HAP-1 (cell line): ENCODE data around the gene ETV7.
"Not testable (repeated sequence)": the region's sequence is repeated elsewhere in the genome, so short reads cannot be mapped to it uniquely, and the experiment has no call there.

Experiments used
- DNase-seq, 2 experiments: peaks; one replicate each; pipeline ENCODE4 v3.0.0-alpha.2; 2016 to 2020; ENCODE audit warnings: low spot score in 2 of 2
- H3K27me3 ChIP-seq: fragments of 250-450 bp; sonication (Bioruptor Pico); 2 replicates; pipeline ENCODE4 v1.5.1; 2020; ENCODE audit warnings: low read depth, mild to moderate bottlenecking, moderate library complexity
- H3K36me3 ChIP-seq: fragments of 250-450 bp; sonication (Bioruptor Pico); replicated peaks from 2 replicates; pipeline ENCODE4 v1.5.1; 2020; ENCODE audit warnings: mild to moderate bottlenecking
- H3K4me1 ChIP-seq: fragments of 250-450 bp; sonication (Bioruptor Pico); 2 replicates; pipeline ENCODE4 v1.5.1; 2020; ENCODE audit warnings: mild to moderate bottlenecking
- H3K4me3 ChIP-seq: fragments of 250-450 bp; sonication (Bioruptor Pico); 2 replicates; pipeline ENCODE4 v1.5.1; 2020; ENCODE audit warnings: mild to moderate bottlenecking, moderate library complexity
- H3K9me3 ChIP-seq: fragments of 250-450 bp; sonication (Bioruptor Pico); 2 replicates; pipeline ENCODE4 v1.5.1; 2020; ENCODE audit warnings: mild to moderate bottlenecking, moderate library complexity
- in situ Hi-C: fragments of 300-500 bp; cut with MboI; formaldehyde crosslinking; loops from 3 replicates; pipeline ENCODE4 v1.14.3; 2020; ENCODE audit warnings: low sequenced_read_pairs, inconsistent platforms, mixed read lengths

The ETV7 gene

GRCh38 chr6:36409718-36410117 is 22.2 kb upstream of the ETV7 start:
- H3K4me3 ChIP-seq, H3K36me3 ChIP-seq, H3K9me3 ChIP-seq, H3K27me3 ChIP-seq, in situ Hi-C loops, H3K4me1 ChIP-seq, DNase-seq: not testable (repeated sequence)

GRCh38 chr6:36404164-36404563 is 16.7 kb upstream of the ETV7 start:
- in situ Hi-C loops = no loop called here
- Histone ChIP-seq H3K9me3 (no peaks in the 10 kb centered on the region), H3K27me3 (no peaks in the 10 kb centered on the region), H3K4me3 (no peak overlapping the region), H3K4me1 (no peaks in the 10 kb centered on the region), H3K36me3 (no peaks in the 10 kb centered on the region)
- no peak for DNase-seq

DNA sequence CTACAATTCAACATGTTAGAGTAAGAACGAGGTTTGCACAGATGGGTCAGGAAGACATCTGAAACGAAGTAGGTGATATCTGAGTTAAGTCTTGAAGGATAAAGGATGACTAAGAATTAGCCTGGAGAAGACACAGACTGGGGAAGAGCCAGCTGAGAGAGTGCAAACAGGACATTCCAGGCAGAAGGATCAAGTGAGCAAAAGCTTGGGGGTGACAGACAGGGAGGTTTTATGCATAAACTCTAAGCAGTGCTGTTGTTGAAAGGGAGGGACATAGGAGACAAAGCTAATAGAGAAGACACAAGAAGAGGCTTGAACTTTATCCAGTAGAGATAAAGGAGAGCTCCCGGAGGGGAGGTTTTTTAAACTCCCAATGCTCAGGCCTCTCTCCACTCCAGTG is 15.0 kb upstream of the ETV7 start:
- no peaks in the 10 kb centered on the region for H3K4me1 ChIP-seq
- H3K4me3 ChIP-seq = no peak overlapping the region
- in situ Hi-C loops = no loop called here
- H3K36me3 ChIP-seq = no peaks in the 10 kb centered on the region
- DNase-seq = no peak
- H3K9me3 ChIP-seq = peaks cover 5% of the 10 kb centered on the region; the same call in 1 of the 2 replicates
- H3K27me3 ChIP-seq = no peaks in the 10 kb centered on the region

GRCh38 chr6:36399970-36400369 is 12.5 kb upstream of the ETV7 start:
- no peaks in the 10 kb centered on the region for H3K36me3 ChIP-seq
- H3K4me1 ChIP-seq = no peaks in the 10 kb centered on the region
- peaks cover 5% of the 10 kb centered on the region; the same call in 1 of the 2 replicates for H3K9me3 ChIP-seq
- no peak for DNase-seq
- no peak overlapping the region for H3K4me3 ChIP-seq
- H3K27me3 ChIP-seq = no peaks in the 10 kb centered on the region
- in situ Hi-C loops = no loop called here

DNA sequence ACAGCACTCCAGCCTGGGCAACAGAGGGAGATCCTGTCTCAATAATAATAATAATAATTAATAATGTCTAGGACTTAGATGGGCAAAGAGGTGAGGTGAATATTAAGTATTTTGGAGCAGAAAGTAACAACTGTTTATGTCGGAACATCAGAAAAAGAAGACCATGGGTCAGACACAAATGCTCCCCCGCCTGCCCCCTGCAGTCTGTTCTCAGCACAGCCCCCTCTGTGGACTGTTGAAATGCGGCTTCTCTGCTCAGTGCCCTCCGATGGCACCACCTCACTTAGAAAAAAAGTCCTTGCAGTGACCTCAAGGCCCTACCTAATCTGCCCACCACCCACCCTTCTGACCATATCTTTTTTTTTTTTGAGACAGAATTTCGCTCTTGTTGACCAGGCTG is 5.2 kb upstream of the ETV7 start:
- no peaks in the 10 kb centered on the region for H3K4me1 ChIP-seq
- H3K27me3 ChIP-seq = peaks cover 7% of the 10 kb centered on the region; the same call in 1 of the 2 replicates
- no peaks in the 10 kb centered on the region for H3K36me3 ChIP-seq
- no peak for DNase-seq
- no peak overlapping the region for H3K4me3 ChIP-seq
- in situ Hi-C loops = no loop called here
- no peaks in the 10 kb centered on the region for H3K9me3 ChIP-seq

DNA sequence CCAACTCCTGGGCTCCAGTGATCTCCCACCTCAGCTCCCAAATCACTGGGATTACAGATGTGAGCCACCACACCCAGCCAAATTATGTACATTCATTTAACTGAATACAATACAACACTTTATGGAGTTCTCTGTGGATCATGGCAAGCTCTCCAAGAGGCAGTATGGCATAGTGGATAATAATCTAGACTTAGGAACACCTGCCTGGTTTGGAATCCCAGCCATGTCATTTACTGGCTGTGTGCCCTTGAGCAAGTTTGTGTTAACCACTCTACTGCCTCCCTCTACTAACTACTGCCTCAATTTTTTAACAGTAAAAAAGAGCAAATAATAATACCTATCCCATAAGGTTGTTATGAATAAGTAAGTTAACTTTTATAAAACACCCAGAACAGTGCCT is 1.9 kb upstream of the ETV7 start:
- H3K4me1 ChIP-seq = peaks cover 3% of the 10 kb centered on the region; the same call in 1 of the 2 replicates
- in situ Hi-C loops = no loop called here
- H3K27me3 ChIP-seq = peaks cover 15% of the 10 kb centered on the region
- no peak overlapping the region for H3K4me3 ChIP-seq
- no peaks in the 10 kb centered on the region for H3K9me3 ChIP-seq
- H3K36me3 ChIP-seq = no peaks in the 10 kb centered on the region
- DNase-seq = no peak

GRCh38 chr6:36386495-36387439 is 702 bp downstream of the ETV7 start:
- peak overlapping the region; percentile 9; the same call in 1 of the 2 replicates for H3K4me3 ChIP-seq
- in situ Hi-C loops = no loop called here
- H3K4me1 ChIP-seq = peaks cover 3% of the 10 kb centered on the region; the same call in 1 of the 2 replicates
- DNase-seq = peak in 1 of 2 experiments; percentile 54
- H3K9me3 ChIP-seq = no peaks in the 10 kb centered on the region
- H3K27me3 ChIP-seq = peaks cover 11% of the 10 kb centered on the region
- no peaks in the 10 kb centered on the region for H3K36me3 ChIP-seq

GRCh38 chr6:36384095-36384494 is 3.4 kb downstream of the ETV7 start:
- no peak for DNase-seq
- peaks cover 8% of the 10 kb centered on the region for H3K4me1 ChIP-seq
- H3K36me3 ChIP-seq = no peaks in the 10 kb centered on the region
- H3K4me3 ChIP-seq = no peak overlapping the region
- in situ Hi-C loops = no loop called here
- no peaks in the 10 kb centered on the region for H3K9me3 ChIP-seq
- peaks cover 11% of the 10 kb centered on the region for H3K27me3 ChIP-seq

GRCh38 chr6:36383606-36384005 is 3.9 kb downstream of the ETV7 start:
- Histone ChIP-seq H3K27me3 (peaks cover 11% of the 10 kb centered on the region), H3K9me3 (no peaks in the 10 kb centered on the region), H3K4me3 (no peak overlapping the region), H3K4me1 (peaks cover 8% of the 10 kb centered on the region), H3K36me3 (no peaks in the 10 kb centered on the region)
- in situ Hi-C loops = no loop called here
- DNase-seq = no peak

GRCh38 chr6:36382976-36383375 is 4.5 kb downstream of the ETV7 start:
- Histone ChIP-seq H3K9me3 (no peaks in the 10 kb centered on the region), H3K4me3 (no peak overlapping the region), H3K27me3 (peaks cover 10% of the 10 kb centered on the region), H3K36me3 (no peaks in the 10 kb centered on the region), H3K4me1 (peaks cover 8% of the 10 kb centered on the region)
- DNase-seq = no peak
- in situ Hi-C loops = no loop called here

- peak in 1 of 2 experiments; percentile 28 for DNase-seq
- Histone ChIP-seq H3K4me1 (peaks cover 5% of the 10 kb centered on the region), H3K9me3 (no peaks in the 10 kb centered on the region), H3K4me3 (no peak overlapping the region), H3K27me3 (peaks cover 4% of the 10 kb centered on the region), H3K36me3 (no peaks in the 10 kb centered on the region)
- in situ Hi-C loops = no loop called here
Observed at GRCh38 chr6:36381502-36382389, 5.7 kb downstream of the ETV7 start.

GRCh38 chr6:36380166-36380565 is 7.3 kb downstream of the ETV7 start:
- in situ Hi-C loops = no loop called here
- Histone ChIP-seq H3K4me3 (no peak overlapping the region), H3K4me1 (peaks cover 5% of the 10 kb centered on the region), H3K27me3 (no peaks in the 10 kb centered on the region), H3K9me3 (no peaks in the 10 kb centered on the region), H3K36me3 (no peaks in the 10 kb centered on the region)
- no peak for DNase-seq

DNA sequence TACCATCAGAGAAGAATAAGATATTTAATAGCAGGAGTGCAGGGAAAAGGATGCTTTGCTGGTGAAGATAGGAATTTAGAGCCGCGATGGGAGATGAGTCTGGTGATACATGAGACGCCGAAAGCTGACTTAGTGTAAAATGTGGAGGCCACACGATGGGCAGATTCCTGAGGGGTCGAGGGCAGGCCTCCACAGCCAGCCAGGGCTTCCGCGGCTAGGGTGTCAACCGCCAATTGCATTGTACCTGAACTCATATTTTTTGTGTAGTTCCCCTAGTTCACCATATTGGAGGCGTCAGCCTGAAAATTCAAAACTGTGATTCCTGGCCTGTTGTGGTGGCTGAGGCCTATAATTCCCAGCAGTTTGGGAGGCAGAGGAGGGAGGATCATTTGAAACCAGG is 8.5 kb downstream of the ETV7 start:
- Histone ChIP-seq H3K27me3 (no peaks in the 10 kb centered on the region), H3K4me3 (no peak overlapping the region), H3K36me3 (no peaks in the 10 kb centered on the region), H3K9me3 (no peaks in the 10 kb centered on the region), H3K4me1 (peaks cover 5% of the 10 kb centered on the region)
- DNase-seq = no peak
- in situ Hi-C loops = no loop called here
